ENCODE measurements around the gene EPO.

GRCh38 chr7:100721505-100721812, 1.2 kb downstream of the EPO start:
- TF ChIP-seq POLR2A (IDR thresholded peaks at IDR 0.05; ENCODE audit: low read length) (no peak), GATA1 (IDR thresholded peaks at IDR 0.05; ENCODE audit: low read depth, low read length) (no peak)
